BLaER1 (cell line): ENCODE measurements around the gene CTSO.
A peak's percentile ranks its signal among the peaks of the same experiment; 100 is the strongest.

Source experiments
- H3K27ac ChIP-seq: shearing (Covaris generic); formaldehyde crosslinking; 2 replicates; pipeline ENCODE4 v1.8.1; 2022
- H3K27me3 ChIP-seq: shearing (Covaris generic); formaldehyde crosslinking; 2 replicates; pipeline ENCODE4 v1.8.1; 2022
- H3K36me3 ChIP-seq: shearing (Covaris generic); formaldehyde crosslinking; 2 replicates; pipeline ENCODE4 v1.8.1; 2022
- H3K4me1 ChIP-seq: shearing (Covaris generic); formaldehyde crosslinking; 2 replicates; pipeline ENCODE4 v1.8.1; 2022
- H3K4me2 ChIP-seq: shearing (Covaris generic); formaldehyde crosslinking; 2 replicates; pipeline ENCODE4 v1.8.1; 2022
- H3K4me3 ChIP-seq: shearing (Covaris generic); formaldehyde crosslinking; 2 replicates; pipeline ENCODE4 v1.8.1; 2022
- H3K9ac ChIP-seq: shearing (Covaris generic); formaldehyde crosslinking; 2 replicates; pipeline ENCODE4 v1.8.1; 2022
- H3K9me3 ChIP-seq: shearing (Covaris generic); formaldehyde crosslinking; 2 replicates; pipeline ENCODE4 v1.8.1; 2022
- H4K20me1 ChIP-seq: shearing (Covaris generic); formaldehyde crosslinking; 2 replicates; pipeline ENCODE4 v1.8.1; 2022
- Cebpa-rat ChIP-seq: shearing (Covaris generic); IDR thresholded peaks from 2 replicates; pipeline ENCODE4 v1.8.1; 2022

The CTSO gene

GRCh38 chr4:155956461-155956860 is 2.8 kb upstream of the CTSO start:
- Histone ChIP-seq H3K36me3 (no peaks in the 10 kb centered on the region), H3K4me3 (no peak overlapping the region), H3K9me3 (no peaks in the 10 kb centered on the region), H3K27me3 (no peaks in the 10 kb centered on the region), H3K27ac (no peak overlapping the region), H3K4me1 (0 out of 2 replicates have a peak, but pooled peaks cover 4% of the 10 kb centered on the region), H3K4me2 (no peak overlapping the region), H4K20me1 (no peaks in the 10 kb centered on the region), H3K9ac (no peak overlapping the region)
- TF ChIP-seq Cebpa-rat, result no peak

GRCh38 chr4:155954939-155955338 is 1.3 kb upstream of the CTSO start:
- H3K4me1 ChIP-seq, result 0 out of 2 replicates have a peak, but pooled peaks cover 4% of the 10 kb centered on the region
- no peaks in the 10 kb centered on the region for H3K36me3 ChIP-seq
- no peak overlapping the region for H3K4me2 ChIP-seq
- TF ChIP-seq Cebpa-rat, result no peak
- no peaks in the 10 kb centered on the region for H3K9me3 ChIP-seq
- no peaks in the 10 kb centered on the region for H3K27me3 ChIP-seq
- no peak overlapping the region for H3K4me3 ChIP-seq
- no peaks in the 10 kb centered on the region for H4K20me1 ChIP-seq
- H3K9ac ChIP-seq, result no peak overlapping the region
- no peak overlapping the region for H3K27ac ChIP-seq

GRCh38 chr4:155954118-155954685 is 536 bp upstream of the CTSO start:
- peak overlapping the region; percentile 90 for H3K9ac ChIP-seq
- 0 out of 2 replicates have a peak, but pooled peaks cover 4% of the 10 kb centered on the region for H3K4me1 ChIP-seq
- H3K4me3 ChIP-seq, result peak overlapping the region; percentile 76
- no peaks in the 10 kb centered on the region for H3K9me3 ChIP-seq
- TF ChIP-seq Cebpa-rat, result no peak
- H4K20me1 ChIP-seq, result no peaks in the 10 kb centered on the region
- peak overlapping the region; percentile 65 for H3K4me2 ChIP-seq
- no peaks in the 10 kb centered on the region for H3K27me3 ChIP-seq
- peak overlapping the region; percentile 96 for H3K27ac ChIP-seq
- no peaks in the 10 kb centered on the region for H3K36me3 ChIP-seq

GRCh38 chr4:155952501-155952901 is 1.2 kb downstream of the CTSO start:
- H3K9me3 ChIP-seq, result no peaks in the 10 kb centered on the region
- peak overlapping the region; percentile 65 for H3K4me2 ChIP-seq
- H3K4me1 ChIP-seq, result 0 out of 2 replicates have a peak, but pooled peaks cover 4% of the 10 kb centered on the region
- H3K4me3 ChIP-seq, result peak overlapping the region; percentile 76
- no peaks in the 10 kb centered on the region for H3K27me3 ChIP-seq
- H3K36me3 ChIP-seq, result no peaks in the 10 kb centered on the region
- H3K9ac ChIP-seq, result no peak overlapping the region
- H4K20me1 ChIP-seq, result no peaks in the 10 kb centered on the region
- no peak overlapping the region for H3K27ac ChIP-seq
- no peak for TF ChIP-seq Cebpa-rat

- no peaks in the 10 kb centered on the region for H4K20me1 ChIP-seq
- H3K36me3 ChIP-seq, result no peaks in the 10 kb centered on the region
- H3K9ac ChIP-seq, result no peak overlapping the region
- H3K9me3 ChIP-seq, result no peaks in the 10 kb centered on the region
- H3K4me1 ChIP-seq, result 0 out of 2 replicates have a peak, but pooled peaks cover 4% of the 10 kb centered on the region
- no peak for TF ChIP-seq Cebpa-rat
- H3K27ac ChIP-seq, result no peak overlapping the region
- H3K4me2 ChIP-seq, result no peak overlapping the region
- no peak overlapping the region for H3K4me3 ChIP-seq
- H3K27me3 ChIP-seq, result no peaks in the 10 kb centered on the region
Observed at GRCh38 chr4:155950461-155950860, 3.2 kb downstream of the CTSO start.

- Histone ChIP-seq H3K9ac (no peak overlapping the region), H3K27ac (no peak overlapping the region), H3K36me3 (no peaks in the 10 kb centered on the region), H3K4me2 (no peak overlapping the region), H3K27me3 (no peaks in the 10 kb centered on the region), H3K4me3 (no peak overlapping the region), H3K4me1 (no peaks in the 10 kb centered on the region), H4K20me1 (no peaks in the 10 kb centered on the region), H3K9me3 (no peaks in the 10 kb centered on the region)
- TF ChIP-seq Cebpa-rat, result no peak
Observed at GRCh38 chr4:155948541-155948940, 5.1 kb downstream of the CTSO start.

- H3K9ac ChIP-seq, result no peak overlapping the region
- H3K4me1 ChIP-seq, result no peaks in the 10 kb centered on the region
- no peaks in the 10 kb centered on the region for H4K20me1 ChIP-seq
- no peak overlapping the region for H3K27ac ChIP-seq
- H3K9me3 ChIP-seq, result no peaks in the 10 kb centered on the region
- no peaks in the 10 kb centered on the region for H3K27me3 ChIP-seq
- no peak overlapping the region for H3K4me2 ChIP-seq
- no peak overlapping the region for H3K4me3 ChIP-seq
- H3K36me3 ChIP-seq, result no peaks in the 10 kb centered on the region
- TF ChIP-seq Cebpa-rat, result no peak
Observed at GRCh38 chr4:155946486-155946885, 7.2 kb downstream of the CTSO start.

- Histone ChIP-seq H3K4me1 (no peaks in the 10 kb centered on the region), H3K9me3 (no peaks in the 10 kb centered on the region), H4K20me1 (no peaks in the 10 kb centered on the region)
Observed at GRCh38 chr4:155944516-155944915, 9.2 kb downstream of the CTSO start.

GRCh38 chr4:155943605-155944291 is 9.9 kb downstream of the CTSO start:
- Histone ChIP-seq H3K9me3 (no peaks in the 10 kb centered on the region), H3K4me2 (no peak overlapping the region), H3K27ac (no peak overlapping the region), H3K4me3 (no peak overlapping the region), H3K36me3 (no peaks in the 10 kb centered on the region), H3K4me1 (no peaks in the 10 kb centered on the region), H3K9ac (no peak overlapping the region), H4K20me1 (no peaks in the 10 kb centered on the region), H3K27me3 (no peaks in the 10 kb centered on the region)
- no peak for TF ChIP-seq Cebpa-rat

More at GRCh38 chr4:155944516-155944915, 9.2 kb downstream of the CTSO start:
- Histone ChIP-seq H3K4me3 (no peak overlapping the region), H3K27me3 (no peaks in the 10 kb centered on the region), H3K27ac (no peak overlapping the region), H3K9ac (no peak overlapping the region), H3K36me3 (no peaks in the 10 kb centered on the region), H3K4me2 (no peak overlapping the region)
- no peak for TF ChIP-seq Cebpa-rat

GRCh38 chr4:155941820-155942219 is 11.8 kb downstream of the CTSO start:
- Histone ChIP-seq H3K36me3 (0 out of 2 replicates have a peak, but pooled peaks cover 6% of the 10 kb centered on the region), H3K4me1 (no peaks in the 10 kb centered on the region), H3K4me2 (no peak overlapping the region), H3K27ac (no peak overlapping the region), H3K9ac (no peak overlapping the region), H3K4me3 (no peak overlapping the region), H4K20me1 (no peaks in the 10 kb centered on the region), H3K27me3 (no peaks in the 10 kb centered on the region), H3K9me3 (no peaks in the 10 kb centered on the region)
- no peak for TF ChIP-seq Cebpa-rat
